Liver (tissue), 9 donors: ENCODE results near the gene SUGCT. TPM values are rescaled to one million over a fixed set of nuclear protein-coding genes. Genes with fewer than 3 reads are reported as not detected.

Experiments
- DNase-seq: peaks from one replicate; pipeline ENCODE4 v3.0.0-alpha.2; 2017; ENCODE audit warnings: low spot score
- H3K27ac ChIP-seq, 2 donors: one replicate each; pipeline ENCODE4 v1.7.0; 2013; ENCODE audit warnings: inconsistent platforms in 2 of 2, low read length in 2 of 2, control low read depth in 1 of 2, low read depth in 1 of 2, mild to moderate bottlenecking in 1 of 2
- H3K27me3 ChIP-seq, 4 donors: one replicate each; pipeline versions ENCODE4 v1.6.1 to v1.7.0; 2013; ENCODE audit warnings: low read length in 3 of 4, inconsistent platforms in 1 of 4, mild to moderate bottlenecking in 1 of 4, moderate library complexity in 1 of 4; ENCODE audit not compliant: control insufficient read depth in 4 of 4, insufficient read depth in 4 of 4
- H3K36me3 ChIP-seq, 4 donors: one replicate each; pipeline versions ENCODE4 v1.6.1 to v1.7.0; 2013; ENCODE audit warnings: low read length in 3 of 4, mild to moderate bottlenecking in 3 of 4, low read depth in 1 of 4, moderate library complexity in 1 of 4; ENCODE audit not compliant: control insufficient read depth in 4 of 4, insufficient read depth in 3 of 4
- H3K4me1 ChIP-seq, 4 donors: one replicate each; pipeline versions ENCODE4 v1.6.1 to v1.7.0; 2013; ENCODE audit warnings: low read length in 3 of 4, mild to moderate bottlenecking in 3 of 4, moderate library complexity in 1 of 4; ENCODE audit not compliant: control insufficient read depth in 4 of 4, insufficient read depth in 4 of 4
- H3K4me3 ChIP-seq, 3 donors: one replicate each; pipeline versions ENCODE4 v1.6.1 to v1.7.0; 2013; ENCODE audit warnings: low read length in 3 of 3, control low read depth in 1 of 3, low read depth in 1 of 3, mild to moderate bottlenecking in 1 of 3
- H3K9ac ChIP-seq, 2 donors: one replicate each; pipeline ENCODE4 v1.7.0; 2013; ENCODE audit warnings: low read length in 2 of 2, mild to moderate bottlenecking in 2 of 2, moderate library complexity in 2 of 2, control low read depth in 1 of 2, low read depth in 1 of 2
- H3K9me3 ChIP-seq, 4 donors: one replicate each; pipeline versions ENCODE4 v1.6.1 to v1.7.0; 2013; ENCODE audit warnings: low read length in 3 of 4; ENCODE audit not compliant: control insufficient read depth in 4 of 4
- ATF3 ChIP-seq: IDR thresholded peaks from 2 replicates; pipeline ENCODE4 v1.6.1; 2016; ENCODE audit warnings: antibody characterized with exemption
- CTCF ChIP-seq: fragments of 150-350 bp; IDR thresholded peaks from 2 replicates; pipeline ENCODE4 v1.5.1; 2017; ENCODE audit warnings: improper control_type of control experiment, low read depth, low read length; ENCODE audit not compliant: missing input control
- EGR1 ChIP-seq, 2 donors: IDR thresholded peaks; 2 replicates each; pipeline ENCODE4 v1.6.1; 2016 to 2018; ENCODE audit warnings: antibody characterized with exemption in 2 of 2, low read depth in 2 of 2
- FOXA1 ChIP-seq: IDR thresholded peaks from 2 replicates; pipeline ENCODE4 v1.6.1; 2016; ENCODE audit warnings: antibody characterized with exemption
- FOXA2 ChIP-seq: IDR thresholded peaks from 2 replicates; pipeline ENCODE4 v1.6.1; 2016; ENCODE audit warnings: antibody characterized with exemption
- GABPA ChIP-seq, 2 donors: IDR thresholded peaks in 1 of 2; conservative IDR thresholded peaks in 1 of 2; 2 replicates each; pipeline ENCODE4 v1.6.1; 2016; ENCODE audit warnings: antibody characterized with exemption in 2 of 2, mild to moderate bottlenecking in 1 of 2, moderate library complexity in 1 of 2
- HNF4A ChIP-seq, 2 donors: conservative IDR thresholded peaks; 2 replicates each; pipeline ENCODE4 v1.6.1; 2016; ENCODE audit warnings: antibody characterized with exemption in 2 of 2, mild to moderate bottlenecking in 2 of 2
- HNF4G ChIP-seq: IDR thresholded peaks from 2 replicates; pipeline ENCODE4 v1.6.1; 2016; ENCODE audit warnings: antibody characterized with exemption
- JUND ChIP-seq, 2 donors: IDR thresholded peaks; 2 replicates each; pipeline ENCODE4 v1.6.1; 2016; ENCODE audit warnings: antibody characterized with exemption in 2 of 2
- MAX ChIP-seq: IDR thresholded peaks from 2 replicates; pipeline ENCODE4 v1.6.1; 2016; ENCODE audit warnings: antibody characterized with exemption
- NR2F2 ChIP-seq: IDR thresholded peaks from 2 replicates; pipeline ENCODE4 v1.6.1; 2016; ENCODE audit warnings: antibody characterized with exemption
- RAD21 ChIP-seq, 2 donors: IDR thresholded peaks; 2 replicates each; pipeline ENCODE4 v1.6.1; 2016; ENCODE audit warnings: antibody characterized with exemption in 2 of 2, mild to moderate bottlenecking in 2 of 2
- REST ChIP-seq: IDR thresholded peaks from 2 replicates; pipeline ENCODE4 v1.6.1; 2016; ENCODE audit warnings: antibody characterized with exemption, mild to moderate bottlenecking
- RXRA ChIP-seq, 2 donors: IDR thresholded peaks; 2 replicates each; pipeline ENCODE4 v1.6.1; 2017 to 2018; ENCODE audit warnings: antibody characterized with exemption in 2 of 2, mild to moderate bottlenecking in 1 of 2
- SP1 ChIP-seq: IDR thresholded peaks from 2 replicates; pipeline ENCODE4 v1.6.1; 2018; ENCODE audit warnings: antibody characterized with exemption, mild to moderate bottlenecking
- TAF1 ChIP-seq: conservative IDR thresholded peaks from 2 replicates; pipeline ENCODE4 v1.6.1; 2016; ENCODE audit warnings: antibody characterized with exemption, mild to moderate bottlenecking
- YY1 ChIP-seq: IDR thresholded peaks from 2 replicates; pipeline ENCODE4 v1.6.1; 2016; ENCODE audit warnings: antibody characterized with exemption, mild to moderate bottlenecking
- WGBS: extraction: QIAGEN DNeasy Blood & Tissue Kit; methylation state at CpG from one replicate; pipeline ENCODE4 v1.1.7; 2013; 5-methylcytosine and 5-hydroxymethylcytosine counted together
- polyA plus RNA-seq, 2 donors: library from polyadenylated mRNA; stranded (reverse) in 1 of 2; unstranded in 1 of 2; fragments of 200-250 nt in 1 of 2; fragments of >200 nt in 1 of 2; fragmentation: Nextera tagmentation in 1 of 2; extraction: Ambion mirVana in 1 of 2; gene quantifications; one replicate each; pipeline versions ENCODE4 v1.2.1 to v1.2.3, GENCODE V29; 2013 to 2015
- total RNA-seq, 2 donors: library from RNA; depleted of rRNA; stranded (reverse); fragments of >200 nt; gene quantifications; one replicate each; pipeline ENCODE4 v1.2.3, GENCODE V29; 2014
- TF ChIP-seq, protein P1 (sequence below): IDR thresholded peaks from 2 replicates; pipeline ENCODE4 v1.6.1; 2016; ENCODE audit warnings: antibody characterized with exemption
- donor health status: healthy.
- donor health status: healthy.
- donor health status: healthy.
- donor health status: healthy.
- donor health status: healthy.

The SUGCT gene
- total and polyA plus RNA-seq, 4 donors, result 6.2 to 11.9 (median 9.9) TPM

DNA sequence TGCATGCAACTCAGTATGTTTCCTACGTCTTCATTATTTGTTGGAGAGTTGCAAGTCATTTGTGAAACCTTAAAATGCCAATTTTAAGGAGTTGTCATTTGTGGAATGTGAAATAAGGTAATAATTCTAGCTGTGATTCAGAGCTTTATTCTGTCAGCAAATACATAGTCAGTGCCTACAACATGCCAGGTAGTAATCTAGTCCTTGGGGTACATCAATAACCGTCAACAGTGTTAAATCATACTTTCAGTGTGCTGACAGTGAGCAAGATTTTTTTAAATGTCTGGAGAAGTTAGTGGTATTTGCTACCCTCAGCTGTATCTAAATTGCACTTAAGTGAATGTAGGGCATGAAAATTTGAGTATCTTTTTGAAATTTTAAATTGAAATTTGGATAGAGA is 37.1 kb upstream of the SUGCT start:
- Histone ChIP-seq H3K27me3 (no peaks in the 10 kb centered on the region), H3K9ac (peak overlapping the region in 1 of 2 donors; percentile 8), H3K9me3 (no peaks in the 10 kb centered on the region), H3K4me1 (peaks cover 18 to 60% (median 52%) of the 10 kb centered on the region in 4 donors), H3K27ac (peak overlapping the region in 1 of 2 donors; percentile 59), H3K4me3 (no peak overlapping the region), H3K36me3 (peaks cover 2 to 11% (median 8%) of the 10 kb centered on the region in 4 donors)
- WGBS, result 34% methylated on average over 2 of the region's 2 CpGs
- DNase-seq, result no peak
- no peak for TF ChIP-seq RAD21 (IDR thresholded peaks at IDR 0.05)
- TF ChIP-seq GABPA (IDR thresholded peaks at IDR 0.05 in 1 of 2, conservative IDR thresholded peaks at IDR 0.05 in 1 of 2), result no peak
- TF ChIP-seq, protein P1, sequence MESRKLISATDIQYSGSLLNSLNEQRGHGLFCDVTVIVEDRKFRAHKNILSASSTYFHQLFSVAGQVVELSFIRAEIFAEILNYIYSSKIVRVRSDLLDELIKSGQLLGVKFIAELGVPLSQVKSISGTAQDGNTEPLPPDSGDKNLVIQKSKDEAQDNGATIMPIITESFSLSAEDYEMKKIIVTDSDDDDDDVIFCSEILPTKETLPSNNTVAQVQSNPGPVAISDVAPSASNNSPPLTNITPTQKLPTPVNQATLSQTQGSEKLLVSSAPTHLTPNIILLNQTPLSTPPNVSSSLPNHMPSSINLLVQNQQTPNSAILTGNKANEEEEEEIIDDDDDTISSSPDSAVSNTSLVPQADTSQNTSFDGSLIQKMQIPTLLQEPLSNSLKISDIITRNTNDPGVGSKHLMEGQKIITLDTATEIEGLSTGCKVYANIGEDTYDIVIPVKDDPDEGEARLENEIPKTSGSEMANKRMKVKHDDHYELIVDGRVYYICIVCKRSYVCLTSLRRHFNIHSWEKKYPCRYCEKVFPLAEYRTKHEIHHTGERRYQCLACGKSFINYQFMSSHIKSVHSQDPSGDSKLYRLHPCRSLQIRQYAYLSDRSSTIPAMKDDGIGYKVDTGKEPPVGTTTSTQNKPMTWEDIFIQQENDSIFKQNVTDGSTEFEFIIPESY, result no peak
- TF ChIP-seq YY1, result no peak
- no peak for TF ChIP-seq ATF3
- no peak for TF ChIP-seq TAF1
- no peak for TF ChIP-seq FOXA1
- no peak for TF ChIP-seq MAX
- no peak for TF ChIP-seq NR2F2
- no peak for TF ChIP-seq REST
- TF ChIP-seq RXRA (IDR thresholded peaks at IDR 0.05), result no peak
- no peak for TF ChIP-seq CTCF
- TF ChIP-seq EGR1 (IDR thresholded peaks at IDR 0.05; ENCODE audit: low read depth in 2 of 2), result no peak
- no peak for TF ChIP-seq JUND (IDR thresholded peaks at IDR 0.05)
- TF ChIP-seq HNF4G, result no peak
- TF ChIP-seq HNF4A (conservative IDR thresholded peaks at IDR 0.05), result no peak
- no peak for TF ChIP-seq FOXA2
- no peak for TF ChIP-seq SP1
